ENCODE data around the gene MRM2.

Gene MRM2

GRCh38 chr7:2241580-2242540 lies at the start of gene MRM2, which contains the start of gene NUDT1:
Gene MRM2, minus strand, starts transcription at chr7:2242205. Its CDS starts 36 bp downstream, at chr7:2242169.
Gene NUDT1, plus strand, starts transcription at chr7:2242226. Its CDS starts 2,349 bp downstream, at chr7:2244575.
- no peak for DNase-seq (ENCODE audit: low read depth)
- TF ChIP-seq CTCF (IDR thresholded peaks at IDR 0.05; ENCODE audit: control insufficient read depth, insufficient read depth, low read depth, low read length, missing control alignments), result no peak
- H3K4me3 ChIP-seq (ENCODE audit: control insufficient read depth, low read depth, low read length), result peak within 1 kb of the TSS; percentile 55

- TF ChIP-seq CTCF (IDR thresholded peaks at IDR 0.05; ENCODE audit: control insufficient read depth, insufficient read depth, low read depth, low read length, missing control alignments), result no peak
- DNase-seq (ENCODE audit: low read depth), result no peak
- H3K4me3 ChIP-seq (ENCODE audit: control insufficient read depth, low read depth, low read length), result no peak overlapping the region
Observed at GRCh38 chr7:2290877-2291276, 48.9 kb upstream of the MRM2 start.

DNA sequence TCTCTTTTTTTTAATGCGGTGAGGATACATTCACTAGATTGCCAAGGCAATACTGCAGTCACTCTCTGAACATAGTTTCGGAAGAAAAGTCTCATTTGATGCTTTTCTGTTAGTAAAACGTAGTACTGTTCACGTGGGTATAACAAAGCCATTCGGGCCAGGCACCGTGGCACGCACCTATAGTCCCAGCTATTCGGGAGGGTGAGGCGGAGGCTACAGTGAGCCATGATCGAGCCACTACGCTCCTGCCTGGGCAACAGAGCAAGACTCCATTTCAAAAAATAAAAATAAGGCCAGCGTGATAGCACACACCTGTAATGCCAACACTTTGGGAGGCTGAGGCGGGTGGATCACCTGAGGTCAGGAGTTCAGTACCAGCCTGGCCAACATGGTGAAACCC lies 47.6 kb upstream of the MRM2 start:
- no peak for TF ChIP-seq CTCF (IDR thresholded peaks at IDR 0.05; ENCODE audit: control insufficient read depth, insufficient read depth, low read depth, low read length, missing control alignments)
- DNase-seq (ENCODE audit: low read depth), result no peak
- no peak overlapping the region for H3K4me3 ChIP-seq (ENCODE audit: control insufficient read depth, low read depth, low read length)

- no peak for TF ChIP-seq CTCF (IDR thresholded peaks at IDR 0.05; ENCODE audit: control insufficient read depth, insufficient read depth, low read depth, low read length, missing control alignments)
- H3K4me3 ChIP-seq (ENCODE audit: control insufficient read depth, low read depth, low read length), result no peak overlapping the region
- no peak for DNase-seq (ENCODE audit: low read depth)
Observed at GRCh38 chr7:2289111-2289586, 47.1 kb upstream of the MRM2 start.

DNA sequence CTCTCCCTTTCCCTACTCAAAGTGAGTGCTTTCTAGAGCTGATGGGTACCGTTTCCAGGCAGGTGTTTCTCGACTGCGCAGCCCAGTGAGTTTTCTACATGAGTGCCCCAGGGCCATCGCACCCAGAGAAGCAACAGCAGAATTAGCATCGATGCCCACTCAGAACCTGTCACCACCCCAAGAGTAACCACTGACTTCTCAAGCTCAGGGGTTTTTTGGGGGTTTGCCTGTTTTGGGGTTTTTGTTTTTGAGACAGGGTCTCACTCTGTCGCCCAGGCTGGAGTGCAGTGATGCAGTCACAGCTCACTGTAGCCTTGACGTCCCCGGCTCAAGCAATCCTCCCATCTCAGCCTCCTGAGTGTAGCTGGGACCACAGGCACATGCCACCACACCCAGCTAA lies 46.5 kb upstream of the MRM2 start:
- no peak for TF ChIP-seq CTCF (IDR thresholded peaks at IDR 0.05; ENCODE audit: control insufficient read depth, insufficient read depth, low read depth, low read length, missing control alignments)
- no peak overlapping the region for H3K4me3 ChIP-seq (ENCODE audit: control insufficient read depth, low read depth, low read length)
- DNase-seq (ENCODE audit: low read depth), result no peak

- TF ChIP-seq CTCF (IDR thresholded peaks at IDR 0.05; ENCODE audit: control insufficient read depth, insufficient read depth, low read depth, low read length, missing control alignments), result no peak
- H3K4me3 ChIP-seq (ENCODE audit: control insufficient read depth, low read depth, low read length), result no peak overlapping the region
- DNase-seq (ENCODE audit: low read depth), result no peak
Observed at GRCh38 chr7:2287745-2288144, 45.7 kb upstream of the MRM2 start.

All from AG09309 (cell line).